Kidney (tissue), 14 donors: Measurements from ENCODE around the gene ENTR1. TPM values are rescaled to one million over a fixed set of nuclear protein-coding genes. Genes with fewer than 3 reads are reported as not detected.

Source experiments
- DNase-seq, 5 donors: peaks; one replicate each; pipeline ENCODE4 v3.0.0-alpha.2; 2013 to 2020
- FAIRE-seq: peaks from 2 replicates; lab custom pipeline; 2012; peaks lifted over from hg19 to GRCh38; lab: Jason Lieb, UNC
- H3K27ac ChIP-seq, 2 donors: one replicate each; pipeline ENCODE4 v1.7.0; 2013; ENCODE audit warnings: low read depth in 2 of 2, low read length in 2 of 2, inconsistent platforms in 1 of 2
- H3K27me3 ChIP-seq: one replicate; pipeline ENCODE4 v1.7.1; 2013; ENCODE audit warnings: low read length, inconsistent platforms; ENCODE audit not compliant: control insufficient read depth, insufficient read depth
- H3K36me3 ChIP-seq, 3 donors: one replicate each; pipeline versions ENCODE4 v1.7.0 to v1.7.1; 2013; ENCODE audit warnings: low read length in 3 of 3, control low read depth in 1 of 3, inconsistent platforms in 1 of 3; ENCODE audit not compliant: insufficient read depth in 3 of 3, control insufficient read depth in 2 of 3
- H3K4me1 ChIP-seq, 3 donors: one replicate each; pipeline versions ENCODE4 v1.7.0 to v1.7.1; 2013; ENCODE audit warnings: low read length in 3 of 3, inconsistent platforms in 1 of 3, low read depth in 1 of 3; ENCODE audit not compliant: control insufficient read depth in 2 of 3, insufficient read depth in 2 of 3
- H3K4me3 ChIP-seq, 3 donors: one replicate each; pipeline versions ENCODE4 v1.7.0 to v1.8.1; 2013; ENCODE audit warnings: low read length in 3 of 3, control low read depth in 1 of 3, inconsistent platforms in 1 of 3
- H3K9ac ChIP-seq, 3 donors: one replicate each; pipeline versions ENCODE4 v1.7.0 to v1.7.1; 2013; ENCODE audit warnings: low read length in 3 of 3, control low read depth in 1 of 3, inconsistent platforms in 1 of 3
- H3K9me3 ChIP-seq, 3 donors: one replicate each; pipeline versions ENCODE4 v1.7.0 to v1.7.1; 2013; ENCODE audit warnings: low read length in 3 of 3, control low read depth in 1 of 3, inconsistent platforms in 1 of 3; ENCODE audit not compliant: control insufficient read depth in 2 of 3, insufficient read depth in 1 of 3
- intact Hi-C: fragments of 100-400 bp; cut with DNase I; formaldehyde crosslinking; loops from one replicate; pipeline ENCODE4 v1.11.1; 2022
- polyA plus RNA-seq: library from polyadenylated mRNA; stranded (reverse); fragments of 350-450 nt; fragmentation: Illumina TruSeq; extraction: RNeasy Lipid Tissue Mini Kit (QIAGEN cat#74804); gene quantifications from one replicate; pipeline ENCODE4 v1.2.3, GENCODE V29; 2014; ENCODE audit warnings: low read depth, low replicate concordance; ENCODE audit not compliant: insufficient read depth
- total RNA-seq: library from RNA; stranded (reverse); fragmentation: NEBNext Ultra II Directional; extraction: Animal tissue kit (Norgen Biotek cat#: 25700); gene quantifications from one replicate; pipeline ENCODE4 v1.2.1, GENCODE V29; 2021
- TF ChIP-seq, protein P1 (sequence below): IDR thresholded peaks from 3 replicates; pipeline ENCODE4 v1.5.1; 2012; ENCODE audit warnings: mild to moderate bottlenecking, moderate library complexity, borderline replicate concordance; ENCODE audit not compliant: insufficient read depth; ENCODE audit errors: extremely low read depth
- donor health status: control.
- donor health status: control.
- donor health status: control.
- donor health status: control.
- donor health status: control.
- donor health status: DM: yes; HTN: yes; CAD: no.
- donor health status: Normal renal cell carcinoma (clear cell type).

Gene ENTR1
- total and polyA plus RNA-seq, 2 donors from 2014 or later: 25.9 to 36.2 TPM

DNA sequence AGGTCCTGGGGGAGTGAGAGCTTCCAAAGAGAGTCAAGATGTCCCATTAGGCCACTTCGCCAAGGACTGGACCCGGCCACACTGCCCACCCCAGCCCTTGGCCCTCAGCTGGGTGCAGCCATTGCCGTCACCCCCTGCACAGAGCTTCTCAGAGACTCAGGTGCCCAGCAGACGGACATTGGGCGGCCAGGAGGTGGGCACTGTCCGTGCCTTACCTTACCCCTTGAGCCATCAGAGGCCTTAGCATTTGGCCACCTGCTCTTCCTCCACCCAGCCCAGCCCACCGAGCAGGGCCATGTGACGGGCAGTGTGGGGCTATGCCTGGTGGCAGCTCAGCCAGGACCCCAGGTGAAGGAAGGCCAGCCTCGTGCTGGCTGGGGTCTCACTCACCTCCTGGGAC, 43.6 kb downstream of the ENTR1 start:
- FAIRE-seq: no peak
- DNase-seq: no peak

DNA sequence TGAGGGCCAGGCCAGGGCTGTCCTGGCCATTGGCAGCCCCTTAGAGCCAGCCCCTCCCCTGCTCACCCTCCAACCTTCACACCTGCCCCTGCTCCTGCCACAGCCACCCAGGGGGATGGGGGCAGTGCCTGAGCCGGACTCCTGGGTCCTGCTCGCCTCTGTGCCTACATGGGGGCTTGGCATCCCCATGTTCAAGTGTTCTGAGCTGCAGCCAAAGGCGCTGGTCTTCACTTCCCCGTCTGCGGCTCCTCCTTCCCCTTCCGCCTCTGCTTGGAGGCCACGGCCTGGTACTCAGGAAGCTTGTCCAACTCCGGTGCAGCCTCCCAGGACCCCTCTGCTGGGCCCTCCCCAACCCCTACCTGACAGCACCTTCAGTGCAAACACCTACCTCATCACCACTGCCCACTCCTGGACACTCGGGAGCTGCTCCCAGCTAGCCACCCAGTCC, 44.6 kb downstream of the ENTR1 start:
- Histone ChIP-seq H3K36me3 (no peaks in the 10 kb centered on the region), H3K27ac (no peak overlapping the region), H3K4me3 (no peak overlapping the region), H3K27me3 (no peaks in the 10 kb centered on the region), H3K9me3 (no peaks in the 10 kb centered on the region), H3K4me1 (peaks cover 0 to 10% (median 0%) of the 10 kb centered on the region in 3 donors), H3K9ac (no peak overlapping the region)
- DNase-seq: no peak
- TF ChIP-seq, protein P1, sequence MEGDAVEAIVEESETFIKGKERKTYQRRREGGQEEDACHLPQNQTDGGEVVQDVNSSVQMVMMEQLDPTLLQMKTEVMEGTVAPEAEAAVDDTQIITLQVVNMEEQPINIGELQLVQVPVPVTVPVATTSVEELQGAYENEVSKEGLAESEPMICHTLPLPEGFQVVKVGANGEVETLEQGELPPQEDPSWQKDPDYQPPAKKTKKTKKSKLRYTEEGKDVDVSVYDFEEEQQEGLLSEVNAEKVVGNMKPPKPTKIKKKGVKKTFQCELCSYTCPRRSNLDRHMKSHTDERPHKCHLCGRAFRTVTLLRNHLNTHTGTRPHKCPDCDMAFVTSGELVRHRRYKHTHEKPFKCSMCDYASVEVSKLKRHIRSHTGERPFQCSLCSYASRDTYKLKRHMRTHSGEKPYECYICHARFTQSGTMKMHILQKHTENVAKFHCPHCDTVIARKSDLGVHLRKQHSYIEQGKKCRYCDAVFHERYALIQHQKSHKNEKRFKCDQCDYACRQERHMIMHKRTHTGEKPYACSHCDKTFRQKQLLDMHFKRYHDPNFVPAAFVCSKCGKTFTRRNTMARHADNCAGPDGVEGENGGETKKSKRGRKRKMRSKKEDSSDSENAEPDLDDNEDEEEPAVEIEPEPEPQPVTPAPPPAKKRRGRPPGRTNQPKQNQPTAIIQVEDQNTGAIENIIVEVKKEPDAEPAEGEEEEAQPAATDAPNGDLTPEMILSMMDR: no peak
- no peak for FAIRE-seq
- intact Hi-C loops: no loop called here

More for the DNA sequence above, 43.6 kb downstream of the ENTR1 start:
- no peak overlapping the region for H3K9ac ChIP-seq
- TF ChIP-seq, protein P1: no peak
- no peaks in the 10 kb centered on the region for H3K9me3 ChIP-seq
- no peaks in the 10 kb centered on the region for H3K27me3 ChIP-seq
- no peaks in the 10 kb centered on the region for H3K36me3 ChIP-seq
- H3K4me3 ChIP-seq: no peak overlapping the region
- intact Hi-C loops: no loop called here
- peaks cover 0 to 10% (median 0%) of the 10 kb centered on the region in 3 donors for H3K4me1 ChIP-seq
- no peak overlapping the region for H3K27ac ChIP-seq

DNA sequence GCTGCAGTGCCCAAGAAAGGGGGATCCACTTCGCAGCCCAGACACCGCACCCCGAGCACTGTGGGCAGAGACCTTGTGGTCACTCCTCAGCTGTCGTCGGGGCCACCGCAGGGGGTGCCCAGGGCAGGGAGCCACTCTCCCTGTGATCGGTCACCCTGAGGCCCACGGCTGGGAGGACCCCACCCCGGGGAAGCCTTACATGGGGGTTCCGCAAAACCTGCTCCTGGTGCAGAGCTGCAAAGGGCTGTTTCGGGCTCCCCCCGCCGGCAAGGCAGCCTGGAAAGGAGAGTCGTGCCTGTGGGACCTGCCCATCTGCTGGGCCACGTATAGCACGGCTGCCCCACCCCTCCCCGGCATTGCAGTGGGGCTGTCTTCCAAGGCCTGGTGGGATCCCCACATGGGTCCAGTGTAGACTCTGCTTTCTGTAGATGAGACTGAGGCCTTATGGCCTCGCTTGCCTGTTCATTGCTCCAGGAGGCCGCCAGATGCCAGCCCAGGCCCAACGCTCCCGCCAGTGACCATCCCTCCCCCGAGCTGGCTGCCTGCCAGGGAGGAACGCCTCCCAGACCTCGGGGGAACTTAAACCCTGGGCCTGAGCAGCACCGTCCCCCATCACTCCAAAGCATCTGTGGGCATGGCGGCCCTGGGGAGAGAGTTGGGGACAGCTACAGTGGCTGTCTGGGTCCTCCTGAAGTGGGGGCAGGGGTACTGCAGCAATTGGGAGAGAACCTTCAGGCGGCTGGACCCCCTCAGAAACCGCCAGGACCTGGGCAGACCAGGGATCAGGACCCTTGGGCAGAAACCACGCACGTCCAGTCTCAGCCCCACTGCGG, 45.3 kb downstream of the ENTR1 start:
- Histone ChIP-seq H3K9me3 (no peaks in the 10 kb centered on the region), H3K27me3 (no peaks in the 10 kb centered on the region), H3K9ac (no peak overlapping the region), H3K4me1 (peaks cover 0 to 10% (median 0%) of the 10 kb centered on the region in 3 donors), H3K4me3 (no peak overlapping the region), H3K27ac (no peak overlapping the region), H3K36me3 (no peaks in the 10 kb centered on the region)
- TF ChIP-seq, protein P1: no peak
- DNase-seq: peak in 3 of 5 donors; percentile 54 to 63 (median 55)
- no peak for FAIRE-seq
- intact Hi-C loops: no loop called here
